HG03066 (cell line): Measurements from ENCODE around the gene ENTPD2.

Experiments used
- ATAC-seq: cut with Tn5 transposase; IDR thresholded peaks from one replicate; pipeline ENCODE4 v1.9.1; 2021; ENCODE audit warnings: low read depth; ENCODE audit not compliant: unreplicated experiment

Gene ENTPD2

GRCh38 chr9:137053944-137054931 lies at the start of gene ENTPD2:
Gene ENTPD2 (minus strand): TSS chr9:137054061. CDS start chr9:137053997, 64 bp downstream.
- no peak for ATAC-seq

- no peak for ATAC-seq
Measured at GRCh38 chr9:137103206-137103999, 49.5 kb upstream of the ENTPD2 start.

DNA sequence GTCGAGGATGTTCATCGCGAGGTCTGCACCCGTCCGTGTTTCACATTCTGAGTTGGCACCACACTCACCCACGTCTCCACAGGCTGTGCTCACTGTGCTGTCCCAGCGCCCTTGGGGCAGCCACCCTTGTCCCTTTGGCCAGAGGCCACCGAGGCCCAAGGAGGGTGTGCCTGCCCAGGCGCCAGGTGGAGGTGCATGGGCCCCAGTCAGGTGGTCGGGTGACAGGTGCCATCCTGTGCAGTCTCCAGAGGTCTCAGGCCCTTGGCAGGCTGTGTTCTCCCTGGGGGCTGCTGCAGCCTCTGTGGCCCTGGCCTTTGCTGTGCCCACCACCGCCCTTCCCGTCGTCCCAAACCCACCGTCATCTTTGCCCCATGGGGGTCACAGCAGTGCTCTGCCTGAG lies 45.4 kb upstream of the ENTPD2 start:
- no peak for ATAC-seq

GRCh38 chr9:137097761-137098462 lies 44.1 kb upstream of the ENTPD2 start:
- ATAC-seq, result no peak

DNA sequence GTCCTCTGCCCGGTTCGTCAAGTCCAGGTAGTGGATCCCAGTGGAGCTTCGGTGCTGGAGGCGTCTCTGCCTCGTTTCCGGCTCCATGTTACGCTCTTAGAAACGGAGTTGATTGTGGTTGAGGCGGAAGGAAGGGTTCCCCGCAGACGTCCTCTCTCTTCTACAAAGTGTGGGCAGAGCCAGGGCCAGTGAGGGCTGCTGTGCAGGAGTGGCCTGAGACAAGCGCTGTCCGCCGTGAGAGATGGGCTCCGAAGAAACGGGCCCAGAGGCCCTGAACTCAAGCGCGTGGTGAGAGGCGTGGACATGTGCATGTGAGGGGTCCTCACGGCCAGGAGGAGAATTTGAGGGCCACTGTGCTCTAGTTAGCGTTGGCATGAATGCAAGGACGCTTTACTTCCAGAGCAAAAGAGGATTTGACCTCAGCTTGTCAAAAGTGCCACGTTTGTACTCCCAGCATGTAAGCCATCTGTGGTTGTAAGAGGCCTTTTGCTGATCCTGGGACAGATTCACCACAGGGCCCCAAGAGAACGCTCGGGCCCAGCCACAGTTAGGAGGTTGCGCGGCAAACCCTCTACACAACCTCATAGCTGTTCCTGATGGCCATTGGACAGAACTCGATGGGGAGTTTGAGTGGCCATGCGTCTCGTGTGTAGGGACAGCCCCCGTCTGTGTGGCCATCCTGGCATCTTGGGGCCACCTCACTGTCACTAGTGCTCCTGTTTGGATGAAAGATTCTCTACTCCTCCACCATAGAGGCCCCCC lies 43.1 kb upstream of the ENTPD2 start:
- ATAC-seq, result no peak

DNA sequence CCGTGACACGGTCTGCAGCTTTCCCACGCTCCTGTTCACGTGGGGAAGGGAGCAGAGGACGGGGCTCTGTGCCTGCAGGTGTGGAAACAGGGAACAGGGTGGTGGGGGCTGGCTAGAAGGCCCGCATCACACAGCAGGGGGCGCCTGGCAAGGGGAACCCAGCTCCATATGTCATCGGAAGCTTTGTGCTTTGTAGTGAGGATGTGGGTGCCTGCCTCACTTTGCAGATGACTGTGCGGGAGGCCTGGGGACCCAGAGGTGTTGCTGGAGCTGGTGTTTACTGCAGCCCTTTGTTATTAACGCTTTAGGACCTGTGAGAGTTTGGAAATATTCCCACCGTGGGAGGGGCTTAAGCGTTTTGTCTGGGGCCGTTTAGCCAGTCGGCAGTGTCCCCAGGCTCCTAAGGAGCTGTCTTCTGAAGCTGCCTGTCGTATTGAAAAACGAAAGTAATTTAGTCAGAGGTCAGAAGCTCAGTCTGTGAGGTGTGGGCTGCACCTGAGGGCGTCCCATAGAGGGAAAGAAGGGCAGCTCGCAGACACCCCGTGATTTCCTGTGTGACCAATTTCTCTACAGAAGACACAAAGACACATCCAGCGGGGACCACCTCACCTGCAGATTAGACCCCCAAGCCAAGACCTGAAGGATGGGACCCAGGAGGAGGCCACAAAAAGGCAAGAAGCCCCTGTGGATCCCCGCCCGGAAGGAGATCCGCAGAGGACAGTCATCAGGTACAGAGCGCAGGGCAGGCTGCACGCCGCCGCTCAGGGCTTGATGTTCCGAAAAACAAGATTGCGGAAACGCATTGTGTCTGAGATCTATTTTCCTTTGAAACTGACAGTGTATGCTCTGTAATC lies 42.0 kb upstream of the ENTPD2 start:
- ATAC-seq, result peak; percentile 77

DNA sequence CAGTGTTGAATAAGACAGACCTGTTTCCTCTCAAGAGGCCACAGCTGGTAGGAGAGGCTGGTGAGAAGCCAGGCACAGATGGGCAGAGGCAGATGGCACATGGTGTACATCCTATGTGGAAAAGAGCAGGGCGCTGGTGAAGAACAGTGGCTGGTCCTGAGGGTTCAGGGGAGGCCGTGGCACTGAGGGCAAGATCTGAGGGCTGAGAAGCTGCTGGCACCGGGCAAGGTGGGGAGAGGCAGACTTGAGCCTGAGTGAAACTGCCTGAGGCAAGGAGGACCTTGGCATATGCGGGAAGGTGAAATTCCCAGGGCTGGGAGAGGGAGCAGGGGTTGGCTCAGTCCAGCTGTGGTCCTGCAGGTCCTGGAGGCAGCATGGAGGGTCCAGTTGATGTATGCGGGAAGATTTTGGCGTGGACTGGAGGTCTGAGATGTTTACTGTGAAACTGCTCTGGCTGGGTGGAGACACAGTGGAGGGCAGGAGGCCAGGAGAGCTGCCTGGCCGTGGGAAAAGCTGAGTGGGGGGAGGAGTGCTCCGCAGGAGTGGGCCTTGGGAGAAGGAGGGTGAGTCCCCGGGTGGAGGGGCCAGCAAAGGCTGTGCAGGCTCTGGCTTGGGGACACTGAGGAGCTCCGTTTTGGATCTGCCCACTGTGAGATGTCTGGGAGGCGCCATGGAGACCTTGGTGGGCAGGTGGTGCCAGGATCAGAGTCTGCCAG lies 35.5 kb upstream of the ENTPD2 start:
- ATAC-seq, result no peak

GRCh38 chr9:137088121-137088520 lies 34.3 kb upstream of the ENTPD2 start:
- no peak for ATAC-seq

DNA sequence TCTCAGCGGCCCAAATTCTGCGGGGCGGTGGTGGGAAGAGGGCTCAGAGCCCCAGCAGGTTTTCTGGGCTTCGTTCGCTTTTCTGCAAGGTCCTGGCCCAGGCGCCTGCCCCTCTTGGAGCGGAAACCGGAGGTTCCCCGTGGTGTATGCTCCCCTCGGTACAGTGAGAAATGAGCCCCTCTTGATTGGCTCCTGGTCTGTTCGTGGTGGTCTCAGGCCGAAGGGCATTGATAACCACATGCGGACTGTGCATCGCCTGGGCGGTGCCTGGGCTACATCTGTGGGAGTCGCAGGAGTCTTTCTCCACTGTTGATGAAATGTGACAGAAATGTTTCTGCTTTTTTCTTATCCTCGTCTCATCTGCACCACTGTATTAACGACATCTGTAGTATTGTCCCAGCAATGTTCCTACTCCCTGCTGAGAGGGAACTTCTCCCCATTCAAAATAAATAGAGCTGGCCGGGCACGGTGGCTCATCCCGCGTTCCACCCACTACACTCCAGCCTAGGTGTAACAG lies 33.6 kb upstream of the ENTPD2 start:
- no peak for ATAC-seq

- peak; percentile 77 for ATAC-seq
Measured at GRCh38 chr9:137086531-137087408, 32.9 kb upstream of the ENTPD2 start, which contains the start of gene MAN1B1. Gene MAN1B1 (plus strand): TSS chr9:137086985. CDS start chr9:137087000, 15 bp downstream.

- ATAC-seq, result peak; percentile 2
Measured at GRCh38 chr9:137085920-137086530, 32.2 kb upstream of the ENTPD2 start.

- ATAC-seq, result no peak
Measured at GRCh38 chr9:137084526-137084925, 30.7 kb upstream of the ENTPD2 start.

- ATAC-seq, result no peak
Measured at GRCh38 chr9:137083394-137084004, 29.6 kb upstream of the ENTPD2 start.

DNA sequence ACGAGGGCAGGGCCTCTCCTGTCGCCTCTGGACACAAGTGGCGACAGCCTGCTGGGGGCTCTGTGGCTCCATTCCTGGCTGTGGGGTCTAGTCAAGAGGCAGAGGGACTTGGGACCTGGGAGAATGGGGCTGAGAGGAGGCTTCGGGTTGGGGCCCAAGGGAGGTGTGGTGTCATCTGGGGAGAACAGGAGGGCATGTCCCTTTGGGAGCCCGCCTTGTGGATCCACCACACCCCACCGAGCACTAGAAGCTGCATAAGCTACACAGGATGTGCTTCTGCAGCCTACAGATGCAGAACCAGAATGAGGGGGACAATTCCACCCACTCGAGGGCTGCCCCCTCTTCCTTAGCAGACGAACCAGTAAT lies 29.0 kb upstream of the ENTPD2 start:
- ATAC-seq, result no peak

DNA sequence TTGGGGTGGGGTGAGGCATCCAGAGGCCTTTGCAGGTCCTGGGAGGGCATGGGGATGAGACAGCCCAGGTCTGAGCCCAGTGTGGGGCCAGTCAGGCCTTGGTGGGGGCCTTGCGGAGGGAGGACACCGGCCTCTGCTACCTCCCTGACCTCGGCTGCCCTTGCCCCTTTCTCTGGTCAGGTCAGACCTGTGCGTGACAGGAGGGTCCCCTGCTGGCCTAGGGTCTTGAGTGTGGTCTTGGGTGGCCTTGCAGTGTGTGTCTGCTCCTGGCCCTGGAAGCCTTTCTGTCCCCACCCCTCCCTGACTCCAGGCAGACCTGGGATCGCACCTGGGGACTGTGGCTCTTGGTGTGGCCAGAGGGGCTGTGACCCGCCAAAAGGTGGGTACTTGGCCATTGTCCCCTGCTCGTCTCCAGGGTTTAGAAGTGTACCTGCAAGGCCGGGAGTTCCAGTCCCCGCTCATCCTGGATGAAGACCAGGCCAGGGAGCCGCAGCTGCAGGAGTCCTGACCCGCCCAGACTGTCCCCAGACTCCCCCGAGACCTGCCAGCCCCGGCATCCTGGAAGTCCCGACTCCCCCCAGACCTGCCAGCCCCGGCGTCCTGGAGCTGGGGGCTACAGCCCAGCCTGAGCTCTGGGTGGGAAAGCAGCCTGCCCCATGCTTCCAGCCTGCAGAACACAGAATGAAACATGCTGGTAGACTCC lies 28.5 kb upstream of the ENTPD2 start:
- ATAC-seq, result no peak
